WI38 (cell line): ENCODE results near the gene PDZD4.

ENCODE experiments used
- H3K4me3 ChIP-seq: 2 replicates; pipeline ENCODE4 v1.5.1; 2011; ENCODE audit warnings: low read depth, mild to moderate bottlenecking, control low read depth, low read length
- TF ChIP-seq, protein P1 (sequence below): IDR thresholded peaks from 2 replicates; pipeline ENCODE4 v1.5.1; 2012; ENCODE audit warnings: low read depth, mild to moderate bottlenecking, control low read depth, low read length

PDZD4 gene

DNA sequence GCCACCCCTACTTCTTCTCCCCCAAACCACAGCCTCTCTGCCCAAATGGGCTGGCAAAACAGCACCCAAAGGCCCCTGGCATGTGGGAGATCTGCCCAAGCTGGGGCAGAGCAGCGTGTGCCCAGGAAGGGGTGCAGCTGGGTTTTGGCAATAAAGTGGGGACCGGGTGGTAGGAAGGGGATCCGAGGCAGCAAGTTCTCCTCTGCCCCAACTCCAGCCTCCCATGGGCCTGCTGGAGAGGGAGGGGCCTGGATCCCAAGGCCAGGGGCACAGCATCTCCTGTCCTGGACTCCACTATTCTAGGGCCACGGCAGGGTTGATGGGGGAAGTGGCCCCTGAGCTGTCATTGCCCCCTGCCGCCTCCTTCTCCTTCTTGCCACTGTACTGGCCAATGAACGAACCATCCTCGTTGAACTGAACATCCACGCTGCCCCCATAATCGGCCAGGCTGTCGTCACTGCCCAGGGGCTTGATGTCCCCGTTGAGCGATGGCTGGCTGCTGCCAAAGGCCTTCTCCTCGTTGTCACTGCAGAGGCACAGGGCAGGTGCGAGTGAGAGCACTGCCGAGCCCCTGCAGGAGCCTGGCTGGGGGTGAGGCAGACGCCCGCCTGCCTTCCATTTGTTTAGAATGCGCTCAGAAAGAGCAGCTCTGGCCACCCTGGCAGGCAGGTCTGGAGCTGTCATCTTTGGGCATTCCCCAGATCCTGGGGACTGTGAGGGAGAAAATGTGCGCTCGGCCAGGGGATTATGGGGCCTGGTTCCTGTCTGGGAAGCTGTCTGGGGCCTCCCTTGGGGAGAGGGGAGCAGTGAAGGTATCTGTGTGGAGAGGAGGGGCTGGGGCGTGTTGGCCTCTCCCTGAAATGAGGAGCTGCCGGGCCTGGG lies 32.3 kb upstream of the PDZD4 start:
- TF ChIP-seq, protein P1, sequence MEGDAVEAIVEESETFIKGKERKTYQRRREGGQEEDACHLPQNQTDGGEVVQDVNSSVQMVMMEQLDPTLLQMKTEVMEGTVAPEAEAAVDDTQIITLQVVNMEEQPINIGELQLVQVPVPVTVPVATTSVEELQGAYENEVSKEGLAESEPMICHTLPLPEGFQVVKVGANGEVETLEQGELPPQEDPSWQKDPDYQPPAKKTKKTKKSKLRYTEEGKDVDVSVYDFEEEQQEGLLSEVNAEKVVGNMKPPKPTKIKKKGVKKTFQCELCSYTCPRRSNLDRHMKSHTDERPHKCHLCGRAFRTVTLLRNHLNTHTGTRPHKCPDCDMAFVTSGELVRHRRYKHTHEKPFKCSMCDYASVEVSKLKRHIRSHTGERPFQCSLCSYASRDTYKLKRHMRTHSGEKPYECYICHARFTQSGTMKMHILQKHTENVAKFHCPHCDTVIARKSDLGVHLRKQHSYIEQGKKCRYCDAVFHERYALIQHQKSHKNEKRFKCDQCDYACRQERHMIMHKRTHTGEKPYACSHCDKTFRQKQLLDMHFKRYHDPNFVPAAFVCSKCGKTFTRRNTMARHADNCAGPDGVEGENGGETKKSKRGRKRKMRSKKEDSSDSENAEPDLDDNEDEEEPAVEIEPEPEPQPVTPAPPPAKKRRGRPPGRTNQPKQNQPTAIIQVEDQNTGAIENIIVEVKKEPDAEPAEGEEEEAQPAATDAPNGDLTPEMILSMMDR: no peak
- H3K4me3 ChIP-seq: no peak overlapping the region

DNA sequence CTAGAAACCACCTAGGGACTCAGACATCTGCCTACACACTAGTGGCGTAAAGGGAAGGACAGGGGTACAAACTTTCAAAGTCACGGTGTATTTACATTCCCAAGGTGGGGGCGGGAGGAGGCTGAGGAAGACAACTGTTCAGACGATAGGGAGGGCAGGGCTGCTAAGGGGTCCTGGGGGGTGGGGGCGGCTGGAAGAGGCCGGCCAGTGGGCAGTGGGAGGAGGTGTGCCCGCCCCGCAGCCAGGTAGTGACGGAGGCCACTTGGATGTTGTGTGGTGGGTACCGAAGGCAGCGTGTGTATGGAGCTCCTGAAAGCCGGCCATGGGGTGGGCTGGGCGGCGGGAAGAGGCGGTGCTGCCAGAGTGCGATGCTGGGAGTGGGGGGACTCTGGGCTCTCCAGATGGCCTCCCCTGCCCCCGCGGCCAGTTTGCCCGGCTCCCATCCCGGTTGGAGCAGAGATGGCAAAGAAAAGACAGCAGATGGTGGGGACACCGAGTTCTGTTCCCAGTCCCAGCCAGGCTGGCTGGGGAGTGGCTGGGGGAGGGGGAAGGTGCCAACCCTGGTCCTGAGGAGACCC lies 31.5 kb upstream of the PDZD4 start:
- no peak overlapping the region for H3K4me3 ChIP-seq
- TF ChIP-seq, protein P1: no peak

DNA sequence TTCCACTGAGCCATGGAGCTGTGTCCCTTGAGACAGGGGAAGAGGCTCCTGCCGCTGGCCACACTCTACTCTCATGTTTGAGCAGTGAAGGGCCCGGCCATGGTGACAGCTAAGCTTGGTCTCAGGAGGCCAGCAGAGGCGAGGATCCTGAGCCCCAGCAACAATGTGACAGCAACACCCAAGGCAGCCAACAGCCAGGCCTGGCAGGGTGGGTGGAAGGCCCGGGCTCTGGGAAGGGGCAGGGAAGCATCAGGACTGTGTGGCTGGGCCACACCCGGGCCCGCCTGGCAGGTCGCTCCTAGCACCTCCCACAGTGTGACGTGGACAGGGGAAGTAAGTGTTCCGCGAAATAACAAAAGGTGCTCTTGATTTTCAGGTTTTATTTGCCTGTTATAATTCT lies 30.8 kb upstream of the PDZD4 start:
- no peak overlapping the region for H3K4me3 ChIP-seq
- TF ChIP-seq, protein P1: no peak

DNA sequence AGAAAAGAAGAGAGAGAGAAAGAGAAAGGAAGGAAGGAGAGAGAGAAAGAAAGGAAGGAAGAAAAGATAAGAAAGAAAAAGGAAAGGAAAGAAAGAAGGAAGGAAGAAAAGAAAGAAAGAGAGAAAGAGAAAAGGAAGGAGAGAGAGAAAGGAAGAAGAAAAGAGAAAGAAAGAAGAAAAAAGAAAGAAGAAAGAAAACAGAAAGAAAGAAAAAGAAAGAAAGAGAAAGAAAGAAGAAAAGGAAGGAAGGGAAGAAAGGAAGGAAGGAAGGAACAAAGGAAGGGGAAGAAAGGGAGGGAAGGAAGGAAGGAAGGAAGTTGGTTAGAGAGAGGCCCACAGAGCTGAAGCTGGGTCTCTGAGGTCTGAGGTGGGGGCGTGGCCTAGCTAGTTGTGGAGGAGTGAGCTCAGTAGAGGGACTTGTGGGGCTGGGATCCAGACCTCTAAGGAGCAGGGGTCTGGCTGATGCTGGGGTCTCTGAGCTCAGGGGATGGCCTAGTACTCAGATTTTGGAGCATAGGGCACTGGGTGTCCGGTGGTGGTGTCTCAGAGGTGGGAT lies 27.1 kb upstream of the PDZD4 start:
- H3K4me3 ChIP-seq: no peak overlapping the region
- TF ChIP-seq, protein P1: no peak

DNA sequence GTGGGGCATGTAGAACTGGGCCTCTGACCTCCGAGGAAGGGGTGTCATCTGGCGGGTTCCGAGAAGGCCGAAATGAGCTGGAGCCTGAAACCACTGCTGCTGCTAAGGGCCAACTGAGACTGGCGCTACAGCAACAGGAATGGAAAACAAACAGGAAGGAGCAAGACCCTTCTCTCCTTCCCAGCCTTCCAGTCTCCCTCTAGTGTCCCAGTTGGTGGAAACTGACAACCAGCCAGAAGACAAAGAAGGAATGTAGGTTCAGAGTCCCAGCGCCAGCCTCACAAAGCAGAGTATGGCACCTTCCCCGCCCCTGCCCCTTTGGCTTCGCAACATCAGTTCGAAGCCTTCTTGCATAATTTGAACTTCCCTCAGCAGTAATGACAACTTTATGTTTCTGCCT lies 24.4 kb upstream of the PDZD4 start:
- TF ChIP-seq, protein P1: no peak
- H3K4me3 ChIP-seq: no peak overlapping the region

DNA sequence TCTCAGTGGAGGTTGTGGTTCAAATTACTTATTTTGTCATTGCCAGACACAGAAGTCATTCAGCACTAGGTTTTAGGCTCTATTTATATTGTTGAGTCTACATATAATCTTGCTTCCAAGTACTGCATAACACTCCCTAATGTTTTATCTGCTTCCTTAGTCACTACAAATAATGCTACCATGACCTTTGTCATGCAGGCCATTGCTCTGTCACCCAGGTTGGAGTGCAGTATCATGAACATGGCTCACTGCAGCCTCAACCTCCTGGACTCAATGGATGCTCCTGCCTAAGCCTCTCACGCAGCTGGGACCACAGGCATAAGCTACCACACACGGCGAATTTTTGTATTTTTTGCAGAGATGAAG lies 23.5 kb upstream of the PDZD4 start:
- TF ChIP-seq, protein P1: no peak
- no peak overlapping the region for H3K4me3 ChIP-seq
